GM12891 (cell line): Measurements from ENCODE around the gene ZNF480. TPM values are rescaled to one million over a fixed set of nuclear protein-coding genes. Genes with fewer than 3 reads are reported as not detected.
"Not testable (repeated sequence)": the region's sequence is repeated elsewhere in the genome, so short reads cannot be mapped to it uniquely, and the experiment has no call there.

Experiments used
- DNase-seq: peaks from one replicate; pipeline ENCODE4 v3.0.0; 2011; ENCODE audit warnings: low spot score; ENCODE audit not compliant: insufficient read length
- FAIRE-seq: peaks from 2 replicates; lab custom pipeline; 2011; peaks lifted over from hg19 to GRCh38; lab: Jason Lieb, UNC
- PAX5 ChIP-seq: IDR thresholded peaks from 2 replicates; pipeline ENCODE4 v1.6.1; 2011; ENCODE audit warnings: low read length, moderate library complexity, mild to moderate bottlenecking; ENCODE audit not compliant: insufficient read depth, severe bottlenecking
- POLR2A ChIP-seq: IDR thresholded peaks from 2 replicates; pipeline ENCODE4 v1.6.1; 2011; ENCODE audit warnings: low read depth, low read length, control low read depth
- POLR2AphosphoS5 ChIP-seq: IDR thresholded peaks from 2 replicates; pipeline ENCODE4 v1.6.1; 2011; ENCODE audit warnings: low read depth, low read length, control low read depth
- POU2F2 ChIP-seq: IDR thresholded peaks from 2 replicates; pipeline ENCODE4 v1.6.1; 2011; ENCODE audit warnings: low read depth, mild to moderate bottlenecking, control low read depth, low read length, moderate library complexity
- SPI1 ChIP-seq: IDR thresholded peaks from 2 replicates; pipeline ENCODE4 v1.6.1; 2011; ENCODE audit warnings: low read depth, low read length, control low read depth
- TAF1 ChIP-seq: IDR thresholded peaks from 2 replicates; pipeline ENCODE4 v1.6.1; 2011; ENCODE audit warnings: low read depth, low read length, control low read depth
- polyA plus RNA-seq: library from polyadenylated mRNA; unstranded; fragments of >200 nt; gene quantifications from one replicate; pipeline ENCODE4 v1.2.1, GENCODE V29; 2012; ENCODE audit warnings: low read depth, missing spikeins, inconsistent platforms; ENCODE audit not compliant: missing spikeins

The ZNF480 gene
- 3.2 TPM for polyA plus RNA-seq

DNA sequence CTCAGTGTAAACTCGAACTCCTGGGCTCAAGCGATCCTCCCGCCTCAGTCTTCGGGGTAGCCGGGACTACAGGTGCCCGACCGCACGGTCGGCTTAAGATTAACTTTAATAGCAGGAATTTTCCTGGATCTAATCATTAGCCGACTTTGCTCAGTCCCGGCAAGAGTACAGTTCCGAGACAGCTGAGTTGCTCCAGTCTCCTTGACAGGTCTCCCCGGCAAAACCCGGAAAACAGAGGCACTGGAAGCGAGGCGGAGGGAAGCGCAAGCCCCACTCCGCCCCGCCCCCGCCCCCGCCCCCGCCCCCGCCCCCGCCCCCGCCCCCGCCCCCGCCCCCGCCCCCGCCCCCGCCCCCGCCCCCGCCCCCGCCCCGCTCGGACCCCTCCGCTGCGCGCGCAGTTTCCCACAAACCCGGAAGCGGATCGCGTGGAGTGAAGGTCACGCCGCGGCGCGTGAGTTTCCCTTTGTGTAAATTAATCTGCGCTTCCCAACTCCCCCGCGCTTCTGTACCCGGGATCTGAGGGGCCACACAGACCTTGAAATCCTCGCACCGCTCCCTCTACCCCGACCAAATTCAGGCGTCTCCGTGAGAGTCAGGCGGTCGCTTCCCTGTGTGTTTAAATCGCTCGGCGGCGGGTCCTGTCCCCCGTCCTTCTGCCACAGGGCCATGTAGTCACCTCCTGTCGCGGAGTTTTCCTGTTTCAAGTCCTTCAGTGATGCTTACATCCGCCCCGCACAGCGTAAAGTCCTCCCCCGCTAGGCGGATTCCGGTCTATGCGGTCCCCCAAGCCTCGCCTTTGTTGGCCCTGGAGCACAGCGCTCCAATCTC, at the start of gene ZNF480:
TSS of gene ZNF480 (plus strand) at position 397 of the 828 bp plus-strand sequence. CDS start 3,244 bp downstream, outside the sequence.
- no peak for FAIRE-seq
- DNase-seq, result peak; percentile 44

DNA sequence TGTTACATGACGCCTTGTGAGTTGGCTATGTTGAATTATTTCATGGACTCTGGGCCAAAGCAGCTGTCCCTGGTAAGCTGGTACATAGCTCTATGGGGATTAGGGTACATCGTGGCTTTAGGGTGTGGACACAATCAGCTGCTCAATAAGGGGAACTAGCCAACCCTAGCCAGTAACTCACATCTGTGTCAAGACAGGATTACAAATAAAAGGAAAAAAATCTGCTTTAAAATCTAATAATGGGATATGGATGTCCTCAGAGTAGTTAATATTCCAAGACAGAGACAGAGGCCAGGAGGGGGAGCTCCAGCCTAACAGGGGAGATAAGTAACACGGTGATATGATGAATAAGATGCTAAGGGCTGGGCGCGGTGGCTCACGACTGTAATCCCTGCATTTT, 48.7 kb upstream of the ZNF480 start:
- no peak for DNase-seq
- TF ChIP-seq PAX5 (no peak), SPI1 (no peak), POU2F2 (no peak)
- FAIRE-seq, result no peak

More for the DNA sequence above, at the start of gene ZNF480:
- peak; percentile 67 for TF ChIP-seq POLR2AphosphoS5
- peak; percentile 49 for TF ChIP-seq TAF1
- TF ChIP-seq POLR2A, result peak; percentile 63
- TF ChIP-seq POU2F2, result no peak

DNA sequence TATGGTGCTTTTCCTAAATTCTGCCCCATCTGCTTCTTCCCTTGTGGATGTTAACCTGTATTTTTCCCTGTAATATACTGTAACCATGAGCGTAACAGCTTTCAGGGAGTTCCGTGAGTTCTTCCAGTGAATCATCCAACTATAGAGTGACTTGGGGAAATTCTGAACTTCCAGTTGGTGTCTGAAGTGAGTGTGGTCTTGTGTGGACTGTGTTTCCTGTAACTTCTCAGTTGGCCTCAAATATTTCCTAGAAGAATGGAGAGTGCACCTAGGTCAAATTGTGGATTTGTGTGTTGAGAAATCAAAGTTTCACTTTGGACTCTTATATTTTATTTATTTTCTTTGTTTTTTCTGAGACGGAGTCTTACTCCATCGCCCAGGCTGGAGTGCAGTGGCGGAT, 38.5 kb upstream of the ZNF480 start:
- TF ChIP-seq POLR2A, result no peak
- TF ChIP-seq SPI1, result no peak
- no peak for TF ChIP-seq POLR2AphosphoS5
- TF ChIP-seq TAF1, result no peak
- TF ChIP-seq POU2F2, result no peak
- no peak for TF ChIP-seq PAX5
- DNase-seq, result no peak
- FAIRE-seq, result no peak

DNA sequence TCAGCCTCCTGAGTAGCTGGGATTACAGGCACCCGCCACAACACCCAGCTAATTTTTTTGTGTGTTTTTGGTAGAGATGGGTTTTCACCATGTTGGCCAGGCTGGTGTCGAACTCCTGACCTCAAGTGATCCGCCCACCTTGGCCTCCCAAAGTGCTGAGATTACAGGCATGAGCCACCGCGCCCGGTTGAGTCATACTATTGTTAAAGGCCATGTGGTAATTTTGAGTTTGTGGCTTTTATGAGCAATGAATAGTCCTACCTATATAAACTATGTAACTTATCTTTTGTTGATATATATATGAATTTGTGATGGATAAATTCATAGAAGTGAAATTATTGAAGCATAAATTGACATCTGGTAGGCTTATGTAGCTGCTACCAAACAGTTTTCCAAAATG, 31.4 kb upstream of the ZNF480 start:
- FAIRE-seq, DNase-seq: not testable (repeated sequence)

DNA sequence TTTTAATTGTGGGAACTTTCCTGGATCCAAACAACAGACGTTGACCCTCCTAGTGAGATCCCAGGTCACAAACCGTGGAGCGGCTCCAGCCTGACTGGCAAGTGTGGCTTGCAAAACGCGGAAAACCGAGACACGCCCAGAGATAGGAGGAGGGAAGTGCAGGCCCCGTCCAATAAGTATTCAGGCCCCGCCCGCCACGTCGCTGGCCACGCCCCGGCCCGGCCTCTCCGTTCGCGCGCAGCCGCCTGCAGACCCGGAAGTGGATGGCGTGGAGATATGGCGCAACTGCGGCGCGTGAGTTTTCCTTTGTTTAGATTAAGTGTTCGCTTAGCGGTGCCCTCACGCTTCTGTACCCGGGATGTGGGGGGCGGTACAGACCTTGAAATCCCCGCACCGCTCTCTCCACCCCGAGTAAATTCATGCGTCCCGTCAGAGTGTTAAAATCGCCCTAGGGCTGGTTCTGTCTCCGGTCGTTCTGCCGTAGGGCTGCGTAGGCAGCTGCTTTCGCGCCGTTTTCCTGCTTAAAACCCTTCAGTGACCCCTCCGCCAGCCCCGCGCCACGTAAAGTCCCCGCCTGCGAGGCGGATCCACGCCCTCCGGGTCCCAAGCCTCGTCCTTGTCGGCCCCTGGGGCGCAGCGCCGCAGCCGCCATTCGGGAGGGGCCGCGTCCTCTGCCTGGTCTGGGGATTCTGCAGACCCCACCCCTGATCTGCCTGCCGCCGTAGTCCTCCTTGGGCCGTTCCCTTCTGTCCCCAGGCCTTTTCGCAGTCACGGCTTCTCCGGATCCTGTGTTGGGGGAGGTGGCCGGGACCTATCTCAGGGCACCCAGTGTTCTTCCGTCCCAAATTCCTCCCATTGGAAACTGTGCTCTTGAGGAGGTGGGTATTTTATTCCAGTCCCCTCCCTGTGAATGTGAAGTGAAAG, 27.4 kb upstream of the ZNF480 start, which contains the start of gene ZNF766:
TSS of gene ZNF766 (plus strand) at position 250 of the 924 bp plus-strand sequence. CDS start at position 277, 27 bp downstream.
- FAIRE-seq, result peak; percentile 96
- DNase-seq, result peak; percentile 90
- peak; percentile 81 for TF ChIP-seq SPI1
- no peak for TF ChIP-seq POU2F2
- TF ChIP-seq PAX5, result no peak
- peak; percentile 85 for TF ChIP-seq POLR2A
- peak; percentile 87 for TF ChIP-seq TAF1
- peak; percentile 76 for TF ChIP-seq POLR2AphosphoS5

DNA sequence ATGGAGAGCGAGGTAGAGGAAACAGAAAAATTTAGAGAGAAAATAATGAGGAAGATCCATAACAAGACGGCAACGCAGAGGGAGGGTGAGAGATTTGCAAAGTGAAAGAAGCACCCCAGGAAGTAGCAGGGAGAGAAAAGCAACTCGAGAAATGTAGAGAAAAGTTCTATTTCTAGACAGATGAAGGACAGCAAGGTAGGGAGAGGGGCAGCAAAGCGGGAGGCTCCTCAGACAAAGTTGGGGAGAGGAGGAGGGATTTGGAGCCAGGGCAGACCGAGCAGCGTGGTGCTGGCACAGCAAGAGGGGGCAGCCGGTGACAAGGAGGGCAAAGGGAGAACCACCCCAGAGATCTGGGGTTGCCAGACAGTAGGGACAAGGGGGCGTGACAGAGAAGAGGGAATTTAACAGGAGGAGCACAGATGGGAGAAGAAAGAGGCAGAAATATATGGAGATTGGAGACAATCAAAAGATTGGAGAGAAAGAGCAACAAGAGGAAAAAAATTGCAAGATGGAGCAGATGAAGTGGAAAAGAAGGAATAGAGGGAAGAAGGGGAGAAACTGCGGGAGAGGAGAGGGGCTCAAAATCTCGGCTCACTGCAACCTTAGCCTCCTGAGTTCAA, 26.6 kb upstream of the ZNF480 start:
- TF ChIP-seq TAF1, result no peak
- TF ChIP-seq SPI1, result no peak
- TF ChIP-seq POU2F2, result no peak
- TF ChIP-seq PAX5, result no peak
- FAIRE-seq, result no peak
- peak; percentile 13 for DNase-seq

DNA sequence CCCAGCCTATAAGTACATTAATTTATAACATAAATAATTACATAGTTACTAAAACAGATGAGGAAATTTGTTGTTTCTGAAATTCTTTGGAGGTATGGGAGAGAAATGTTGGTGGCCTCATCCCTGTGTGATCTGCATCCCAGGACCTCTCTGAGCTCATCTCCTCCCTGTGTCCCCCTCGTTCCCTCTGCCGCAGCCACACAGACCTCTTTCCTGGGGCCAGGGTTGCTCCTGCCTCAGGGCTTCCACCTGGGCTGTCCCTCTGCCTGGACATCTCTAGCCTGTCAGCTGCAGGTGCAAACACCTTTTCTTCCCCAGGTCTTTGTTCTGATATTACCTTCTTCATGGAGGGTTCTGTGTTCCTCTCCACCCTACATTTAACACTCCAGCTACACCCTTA, 23.7 kb upstream of the ZNF480 start:
- DNase-seq (no peak), FAIRE-seq (no peak)
- TF ChIP-seq POU2F2 (no peak), TAF1 (no peak), POLR2A (no peak), PAX5 (no peak), SPI1 (no peak), POLR2AphosphoS5 (no peak)

DNA sequence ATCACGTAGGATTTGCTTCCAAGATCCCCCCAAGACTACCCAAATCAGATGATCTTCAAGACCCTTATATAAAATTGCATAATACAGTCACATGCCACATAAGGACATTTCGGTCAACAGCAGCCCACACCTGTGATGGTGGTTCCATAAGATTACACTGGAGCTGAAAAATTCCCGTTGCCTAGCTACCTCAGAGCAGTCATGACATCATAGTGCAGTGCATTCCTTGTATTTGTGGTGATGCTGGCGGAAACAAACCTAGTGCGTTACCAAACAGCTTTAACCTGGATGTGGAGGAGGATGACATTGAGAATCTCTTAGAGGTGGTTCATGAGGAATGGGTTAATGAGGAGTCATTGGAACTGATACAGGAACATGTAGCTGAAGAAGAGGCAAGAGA, 22.8 kb upstream of the ZNF480 start:
- FAIRE-seq (peak; percentile 48), DNase-seq (no peak)
- TF ChIP-seq POLR2A (0 out of 2 replicates have a peak, but pooled peaks have one; percentile 17), TAF1 (no peak), POLR2AphosphoS5 (no peak)

DNA sequence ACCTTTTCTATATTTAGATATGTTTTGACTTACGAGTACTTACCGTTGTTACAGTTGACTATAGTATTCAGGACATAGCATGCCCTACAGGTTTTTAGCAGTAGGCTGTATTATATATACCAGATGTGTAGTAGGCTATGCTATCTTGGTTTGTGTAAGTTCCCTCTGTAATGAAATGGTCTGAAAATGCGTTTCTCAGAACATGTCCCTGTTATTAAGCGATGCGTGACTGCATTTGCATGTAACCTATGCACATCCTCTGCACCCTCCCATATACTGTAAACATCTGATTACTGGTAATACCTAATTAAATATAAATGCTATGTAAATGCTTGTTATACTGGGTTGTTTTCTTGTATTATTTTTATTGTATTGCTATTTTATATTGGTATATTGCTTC, 21.0 kb upstream of the ZNF480 start:
- FAIRE-seq, result no peak
- TF ChIP-seq POU2F2 (no peak), POLR2AphosphoS5 (no peak), PAX5 (no peak), POLR2A (no peak), TAF1 (no peak), SPI1 (no peak)
- no peak for DNase-seq

DNA sequence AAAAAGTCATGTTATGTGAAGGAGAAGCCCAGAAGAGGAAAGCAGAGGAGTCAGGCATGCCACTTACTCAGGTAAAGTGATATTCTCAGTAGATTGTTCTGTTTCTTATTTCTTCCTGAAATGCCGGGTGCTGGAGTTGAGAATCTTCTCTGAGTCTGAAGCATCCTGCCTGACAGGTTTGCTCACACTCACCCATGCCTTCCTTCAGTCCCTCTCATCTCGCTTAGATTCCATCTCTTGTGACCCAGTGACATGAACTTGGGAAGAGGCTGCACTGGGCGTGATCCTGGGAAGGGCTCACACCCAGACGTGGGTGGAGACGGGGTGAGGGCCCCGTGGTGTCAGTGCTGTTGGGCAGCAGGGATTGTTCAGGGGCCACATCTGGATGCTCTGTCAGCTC, 19.5 kb upstream of the ZNF480 start:
- no peak for FAIRE-seq
- no peak for DNase-seq
- TF ChIP-seq POLR2AphosphoS5 (no peak), SPI1 (no peak), TAF1 (no peak), POU2F2 (no peak), POLR2A (no peak), PAX5 (no peak)
